ENCODE measurements around the gene NPTN. TPM values are rescaled to one million over a fixed set of nuclear protein-coding genes. Genes with fewer than 3 reads are reported as not detected.
A peak's percentile ranks its signal among the peaks of the same experiment; 100 is the strongest.
"Not testable (repeated sequence)": the region's sequence is repeated elsewhere in the genome, so short reads cannot be mapped to it uniquely, and the experiment has no call there.

NPTN gene
- polyA plus RNA-seq, 1 donor from 2014 or later = 27.1 TPM

GRCh38 chr15:73599934-73600333, 33.3 kb downstream of the NPTN start:
- Mint-ChIP-seq H3K4me1 (peaks cover 6 to 15% (median 12%) of the 10 kb centered on the region in 3 donors), H3K27ac (no peak overlapping the region), H3K36me3 (no peaks in the 10 kb centered on the region)

DNA sequence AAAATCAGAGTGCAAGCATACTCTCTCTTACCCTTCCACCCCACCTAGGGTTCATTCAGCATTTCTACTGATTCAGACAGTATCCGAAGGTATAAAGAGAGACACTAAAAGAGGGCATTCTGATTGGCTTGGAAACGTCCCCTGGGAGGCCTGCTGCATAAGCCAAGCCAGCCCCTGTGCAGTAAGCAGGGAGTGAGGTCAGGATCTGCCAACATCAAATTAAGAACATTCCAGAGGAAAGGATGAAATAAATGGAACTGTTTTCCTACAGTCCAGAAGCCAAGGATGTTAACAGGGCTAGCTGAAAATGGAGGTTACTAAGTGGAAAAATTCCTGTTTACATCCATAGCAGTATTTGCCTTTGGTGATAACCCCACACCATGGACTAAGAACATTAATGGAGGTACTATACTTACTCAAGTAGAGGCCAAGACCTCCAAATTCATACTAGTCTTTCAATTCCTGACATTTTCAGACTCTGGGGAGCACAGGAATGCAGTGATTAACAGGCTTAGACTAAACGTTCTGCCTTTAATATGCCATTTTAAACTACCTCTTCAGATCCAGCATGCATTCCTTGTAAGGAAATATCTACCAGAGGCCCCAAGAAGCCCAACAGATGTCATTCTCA, 34.5 kb downstream of the NPTN start:
- Mint-ChIP-seq H3K4me3 (no peak overlapping the region), H3K36me3 (no peaks in the 10 kb centered on the region), H3K4me1 (peaks cover 6 to 13% (median 12%) of the 10 kb centered on the region in 3 donors), H3K27ac (peak overlapping the region in 1 of 3 donors; percentile 53), H3K9me3 (peaks cover 0 to 1% (median 0%) of the 10 kb centered on the region in 3 donors), H3K27me3 (no peaks in the 10 kb centered on the region)

More at GRCh38 chr15:73599934-73600333, 33.3 kb downstream of the NPTN start:
- H3K27me3 Mint-ChIP-seq = no peaks in the 10 kb centered on the region
- no peak overlapping the region for H3K4me3 Mint-ChIP-seq
- H3K9me3 Mint-ChIP-seq = peaks cover 0 to 1% (median 0%) of the 10 kb centered on the region in 3 donors

DNA sequence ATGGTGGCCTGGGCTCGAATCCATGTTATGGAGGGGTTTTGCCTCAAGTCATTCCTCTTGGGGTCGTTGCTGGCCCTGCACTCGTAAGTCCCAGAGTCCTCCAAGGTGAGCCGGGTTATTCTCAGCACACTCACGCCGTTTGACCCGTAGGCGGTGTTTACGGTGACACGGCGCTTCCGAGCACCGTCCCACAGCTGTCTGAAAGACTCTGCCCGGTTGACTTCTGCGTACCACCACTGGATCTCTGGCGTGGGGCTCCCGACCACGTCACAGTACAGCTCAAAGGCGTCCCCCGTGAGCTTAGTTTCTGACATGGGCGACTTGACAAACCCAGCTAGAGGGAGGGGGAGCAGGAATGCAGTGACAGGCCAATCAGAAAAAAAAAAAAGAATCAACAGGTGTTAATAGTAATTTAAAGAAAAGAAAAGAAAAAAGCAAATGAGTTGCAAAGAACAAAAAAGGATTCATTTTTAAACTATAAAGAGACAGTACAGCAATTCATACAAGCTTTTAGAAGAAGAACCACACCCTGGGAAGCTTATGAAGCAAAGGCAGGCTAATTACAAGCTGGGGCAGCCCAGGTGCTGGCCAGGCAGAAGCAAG, 36.1 kb downstream of the NPTN start:
- no peak overlapping the region for H3K27ac Mint-ChIP-seq
- H3K9me3 Mint-ChIP-seq = no peaks in the 10 kb centered on the region
- H3K4me1 Mint-ChIP-seq = peaks cover 0 to 17% (median 9%) of the 10 kb centered on the region in 3 donors
- H3K4me3 Mint-ChIP-seq = no peak overlapping the region
- no peaks in the 10 kb centered on the region for H3K27me3 Mint-ChIP-seq
- H3K36me3 Mint-ChIP-seq = no peaks in the 10 kb centered on the region

DNA sequence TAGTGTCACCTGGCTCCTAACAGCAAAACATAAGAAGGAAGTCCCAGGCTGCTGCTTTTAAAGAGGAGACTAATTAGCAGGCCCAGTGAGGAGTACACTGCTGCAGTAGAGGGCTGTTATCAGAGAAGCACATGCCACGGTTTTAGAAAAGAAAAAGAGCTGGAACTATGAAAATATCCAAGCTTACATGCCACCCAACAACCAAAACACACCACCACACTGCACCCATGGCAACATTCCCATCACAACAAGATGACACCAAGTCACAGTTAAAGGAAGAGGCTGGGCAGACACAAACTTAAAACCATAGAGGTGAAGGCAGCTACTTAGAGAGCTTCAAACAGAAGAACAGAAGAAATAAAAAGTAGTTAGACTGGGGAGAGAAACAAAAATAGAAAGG, 37.0 kb downstream of the NPTN start:
- Mint-ChIP-seq H3K36me3 (peaks cover 3% of the 10 kb centered on the region), H3K27me3 (no peaks in the 10 kb centered on the region), H3K9me3 (no peaks in the 10 kb centered on the region), H3K4me1 (peaks cover 0 to 19% (median 12%) of the 10 kb centered on the region in 3 donors), H3K27ac (peak overlapping the region in 1 of 3 donors; percentile 33), H3K4me3 (no peak overlapping the region)

DNA sequence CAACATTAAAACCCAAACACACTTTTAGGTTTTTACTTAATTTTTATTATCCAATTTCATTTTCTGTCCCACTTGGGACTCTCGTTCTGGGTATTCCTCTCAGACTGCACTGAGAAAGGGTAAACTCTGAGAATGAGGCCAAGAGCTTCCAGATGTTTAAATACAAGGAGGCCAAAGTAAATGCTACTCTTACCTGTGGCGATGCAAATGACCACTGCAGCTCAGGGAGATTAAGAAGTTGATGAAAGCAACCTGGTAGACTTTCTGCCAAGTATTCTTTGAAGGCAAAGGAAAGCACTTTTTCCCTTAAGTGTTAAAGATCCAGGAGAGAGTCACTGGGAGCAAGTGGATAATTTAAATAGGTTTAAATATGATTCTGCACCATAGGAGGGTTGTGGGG, 39.1 kb downstream of the NPTN start:
- H3K4me1 Mint-ChIP-seq = peaks cover 0 to 17% (median 12%) of the 10 kb centered on the region in 3 donors
- no peak overlapping the region for H3K4me3 Mint-ChIP-seq
- H3K9me3 Mint-ChIP-seq = no peaks in the 10 kb centered on the region
- H3K27me3 Mint-ChIP-seq = no peaks in the 10 kb centered on the region
- no peak overlapping the region for H3K27ac Mint-ChIP-seq
- peaks cover 7% of the 10 kb centered on the region for H3K36me3 Mint-ChIP-seq

DNA sequence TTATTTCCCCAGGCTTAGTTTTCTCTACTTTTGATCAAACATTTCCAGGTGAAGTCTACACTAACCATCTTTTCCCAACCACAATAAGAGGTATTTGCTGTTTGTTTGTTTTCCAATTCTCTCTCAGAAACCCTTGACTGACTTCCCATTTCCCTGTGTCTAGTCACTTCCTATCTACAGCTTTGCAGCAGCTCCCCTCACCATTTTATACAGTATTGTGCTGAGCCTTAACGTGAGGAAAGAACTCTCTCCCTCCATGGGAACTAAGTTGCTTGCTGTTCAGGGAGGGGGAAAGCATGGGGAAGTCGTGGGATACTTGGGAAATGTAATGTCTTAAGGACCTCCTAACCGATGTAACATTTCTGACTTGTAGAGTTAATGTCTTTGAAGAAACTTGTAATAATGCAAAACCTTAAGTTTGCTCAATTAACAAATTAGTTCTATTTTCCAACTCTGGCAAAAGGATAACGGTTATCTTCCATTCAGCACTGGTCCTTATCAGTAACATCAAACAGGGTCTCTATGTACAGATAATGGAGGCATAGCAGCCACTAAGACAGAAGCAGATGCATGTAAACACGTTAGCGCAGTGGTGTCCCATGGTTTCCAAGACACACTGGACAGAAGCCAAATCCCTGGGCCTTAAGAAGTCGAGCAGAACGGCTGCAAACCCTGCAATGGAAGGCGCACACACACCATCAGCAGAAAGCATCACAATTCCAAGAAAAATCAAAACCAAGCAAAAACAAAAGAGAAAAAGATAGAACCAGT, 39.7 kb downstream of the NPTN start:
- no peaks in the 10 kb centered on the region for H3K9me3 Mint-ChIP-seq
- H3K4me3 Mint-ChIP-seq = no peak overlapping the region
- peaks cover 0 to 13% (median 10%) of the 10 kb centered on the region in 3 donors for H3K4me1 Mint-ChIP-seq
- peaks cover 7% of the 10 kb centered on the region for H3K36me3 Mint-ChIP-seq
- no peak overlapping the region for H3K27ac Mint-ChIP-seq
- H3K27me3 Mint-ChIP-seq = no peaks in the 10 kb centered on the region

- Mint-ChIP-seq H3K27me3 (no peaks in the 10 kb centered on the region), H3K4me1 (peaks cover 0 to 7% (median 3%) of the 10 kb centered on the region in 3 donors), H3K36me3 (peaks cover 7% of the 10 kb centered on the region), H3K27ac (no peak overlapping the region), H3K9me3 (no peaks in the 10 kb centered on the region), H3K4me3 (no peak overlapping the region)
Measured at GRCh38 chr15:73590263-73590662, 42.9 kb downstream of the NPTN start.

- Mint-ChIP-seq H3K4me1 (peaks cover 0 to 7% (median 3%) of the 10 kb centered on the region in 3 donors), H3K9me3 (no peaks in the 10 kb centered on the region), H3K27ac (no peak overlapping the region), H3K36me3 (peaks cover 9% of the 10 kb centered on the region), H3K4me3 (no peak overlapping the region), H3K27me3 (no peaks in the 10 kb centered on the region)
Measured at GRCh38 chr15:73589766-73590165, 43.4 kb downstream of the NPTN start.

DNA sequence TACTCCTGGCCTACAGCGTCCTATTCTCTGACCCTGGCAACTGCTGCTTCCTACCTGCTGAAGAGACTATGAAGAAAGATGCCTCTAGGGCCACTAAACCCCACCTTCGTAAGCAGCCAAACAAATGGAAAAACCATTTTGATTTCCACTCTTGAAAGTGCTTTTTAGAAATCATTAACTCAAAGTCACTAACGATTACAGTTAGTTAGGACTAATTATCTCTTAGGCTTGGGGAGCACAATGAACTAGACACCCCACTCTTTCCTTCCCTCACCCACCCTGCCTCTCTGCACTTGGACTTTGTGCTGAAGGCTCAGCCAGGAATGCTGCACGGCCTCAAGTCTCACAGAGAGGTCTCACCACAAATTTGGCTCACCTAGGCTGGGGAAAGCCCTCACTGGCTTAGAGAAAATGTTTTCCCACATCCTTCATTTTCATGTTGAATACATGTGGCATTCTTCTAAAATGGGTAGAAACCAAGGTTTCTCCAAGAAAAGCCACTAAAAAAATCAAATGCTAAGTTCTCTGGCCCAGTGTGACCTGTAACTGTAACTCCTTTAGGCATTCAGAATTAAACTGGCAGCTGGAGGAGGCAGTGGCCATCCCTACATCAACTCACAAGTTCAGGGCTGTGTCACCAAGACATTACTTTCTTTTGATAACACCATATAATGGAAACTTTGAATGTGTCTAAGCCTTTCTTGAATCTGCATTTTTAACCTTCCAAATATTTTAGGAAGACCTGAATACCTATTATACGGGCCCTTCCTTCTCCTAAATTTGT, 47.1 kb downstream of the NPTN start:
- Mint-ChIP-seq H3K27ac (no peak overlapping the region), H3K9me3 (no peaks in the 10 kb centered on the region), H3K4me3 (no peak overlapping the region), H3K27me3 (no peaks in the 10 kb centered on the region), H3K36me3 (peaks cover 8% of the 10 kb centered on the region), H3K4me1 (no peaks in the 10 kb centered on the region)

DNA sequence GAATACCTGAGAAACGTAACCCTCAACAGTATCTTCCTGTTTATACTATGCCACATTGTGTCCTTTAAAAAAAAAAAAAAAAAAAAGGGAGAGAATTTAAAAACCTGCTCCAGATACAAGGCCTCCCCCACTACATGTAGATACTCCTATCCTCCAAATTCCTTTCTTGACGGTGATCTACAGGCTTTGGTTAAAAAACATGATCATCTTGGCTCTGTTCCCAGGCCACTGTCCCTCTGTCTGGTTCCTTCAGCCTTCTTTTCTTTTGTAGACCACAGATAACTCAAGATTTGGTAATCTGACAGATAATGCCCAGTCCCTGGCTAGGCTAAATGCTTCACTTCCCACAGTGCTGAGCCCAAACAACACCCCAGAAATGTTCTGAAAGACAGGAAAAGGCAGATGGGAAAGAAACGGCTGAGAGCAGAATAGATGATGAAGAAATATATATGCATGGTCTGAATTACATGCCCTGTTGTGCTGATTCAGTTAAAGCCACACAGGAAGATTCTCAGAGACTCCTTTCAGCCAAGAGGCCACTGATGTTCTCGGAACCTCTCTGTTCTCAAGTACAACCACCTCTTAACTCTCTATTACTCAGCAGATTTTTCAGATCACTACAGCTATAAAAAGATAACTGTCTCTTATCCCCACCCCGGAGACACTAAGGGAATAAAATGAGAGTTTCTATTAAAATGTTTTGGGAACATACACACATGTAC, 48.3 kb downstream of the NPTN start:
- no peaks in the 10 kb centered on the region for H3K9me3 Mint-ChIP-seq
- no peak overlapping the region for H3K27ac Mint-ChIP-seq
- no peaks in the 10 kb centered on the region for H3K4me1 Mint-ChIP-seq
- no peak overlapping the region for H3K4me3 Mint-ChIP-seq
- H3K27me3 Mint-ChIP-seq = no peaks in the 10 kb centered on the region
- peaks cover 10% of the 10 kb centered on the region for H3K36me3 Mint-ChIP-seq

GRCh38 chr15:73583544-73583943, 49.6 kb downstream of the NPTN start:
- no peaks in the 10 kb centered on the region for H3K4me1 Mint-ChIP-seq
- no peak overlapping the region for H3K4me3 Mint-ChIP-seq
- peaks cover 6% of the 10 kb centered on the region for H3K36me3 Mint-ChIP-seq
- H3K27me3 Mint-ChIP-seq = no peaks in the 10 kb centered on the region
- no peaks in the 10 kb centered on the region for H3K9me3 Mint-ChIP-seq
- H3K27ac Mint-ChIP-seq = no peak overlapping the region

DNA sequence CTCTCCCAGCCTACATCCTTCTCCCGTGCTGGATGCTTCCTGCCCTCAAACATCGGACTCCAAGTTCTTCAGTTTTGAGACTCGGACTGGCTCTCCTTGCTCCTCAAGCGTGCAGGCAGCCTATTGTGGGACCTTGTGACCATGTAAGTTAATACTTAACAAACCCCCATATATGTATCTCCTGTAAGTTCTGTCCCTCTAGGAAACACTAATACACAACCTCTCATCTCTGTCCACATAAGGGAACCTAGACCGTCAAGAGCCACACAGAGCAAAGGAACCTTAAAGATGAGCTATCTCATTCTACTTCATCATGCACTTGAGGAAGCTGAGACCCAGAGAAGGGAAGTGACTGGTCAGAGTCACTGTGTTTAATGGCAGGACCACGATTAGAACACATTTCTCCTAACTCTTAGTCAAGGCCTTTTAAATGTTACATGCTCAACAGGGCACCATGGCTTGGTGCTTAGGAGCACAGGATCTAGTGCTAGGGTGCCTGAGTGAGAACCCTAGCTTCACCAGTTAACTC, 50.3 kb downstream of the NPTN start:
- Mint-ChIP-seq H3K27ac (no peak overlapping the region), H3K9me3 (no peaks in the 10 kb centered on the region), H3K4me1 (no peaks in the 10 kb centered on the region), H3K27me3 (no peaks in the 10 kb centered on the region), H3K36me3 (peaks cover 6% of the 10 kb centered on the region), H3K4me3 (peak overlapping the region in 1 of 4 donors; percentile 52)

GRCh38 chr15:73578026-73578425, 55.2 kb downstream of the NPTN start:
- Mint-ChIP-seq H3K4me1 (no peaks in the 10 kb centered on the region), H3K27ac (no peak overlapping the region), H3K27me3 (no peaks in the 10 kb centered on the region), H3K9me3 (no peaks in the 10 kb centered on the region), H3K4me3 (no peak overlapping the region), H3K36me3 (peaks cover 10% of the 10 kb centered on the region)

DNA sequence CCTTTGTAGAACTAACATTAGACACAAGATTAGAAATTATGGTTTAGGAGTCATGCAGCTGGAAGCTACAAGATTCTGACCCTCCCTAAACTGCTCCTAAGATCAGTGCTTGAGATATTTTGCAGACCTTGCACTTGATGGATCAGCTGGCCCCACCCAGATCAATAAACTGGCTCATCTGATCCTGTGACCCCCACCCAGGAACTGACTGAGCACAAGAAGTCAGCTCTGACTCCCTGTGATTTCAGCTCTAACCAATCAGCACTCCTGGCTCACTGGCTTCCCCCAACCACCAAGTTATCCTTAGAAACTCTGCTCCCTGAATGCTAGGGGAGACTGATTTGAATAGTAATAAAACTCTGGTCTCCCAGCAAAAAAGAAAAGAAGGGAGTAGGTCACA, 55.6 kb downstream of the NPTN start:
- H3K9me3 Mint-ChIP-seq, H3K27me3 Mint-ChIP-seq, H3K36me3 Mint-ChIP-seq, H3K4me1 Mint-ChIP-seq, H3K4me3 Mint-ChIP-seq: not testable (repeated sequence)
- peak overlapping the region in 1 of 3 donors; percentile 35 for H3K27ac Mint-ChIP-seq
